ENCODE results near the gene WFS1. TPM values are rescaled to one million over a fixed set of nuclear protein-coding genes. Genes with fewer than 3 reads are reported as not detected.

The WFS1 gene
- total RNA-seq, 1 donor from 2014 or later: 91.8 TPM

DNA sequence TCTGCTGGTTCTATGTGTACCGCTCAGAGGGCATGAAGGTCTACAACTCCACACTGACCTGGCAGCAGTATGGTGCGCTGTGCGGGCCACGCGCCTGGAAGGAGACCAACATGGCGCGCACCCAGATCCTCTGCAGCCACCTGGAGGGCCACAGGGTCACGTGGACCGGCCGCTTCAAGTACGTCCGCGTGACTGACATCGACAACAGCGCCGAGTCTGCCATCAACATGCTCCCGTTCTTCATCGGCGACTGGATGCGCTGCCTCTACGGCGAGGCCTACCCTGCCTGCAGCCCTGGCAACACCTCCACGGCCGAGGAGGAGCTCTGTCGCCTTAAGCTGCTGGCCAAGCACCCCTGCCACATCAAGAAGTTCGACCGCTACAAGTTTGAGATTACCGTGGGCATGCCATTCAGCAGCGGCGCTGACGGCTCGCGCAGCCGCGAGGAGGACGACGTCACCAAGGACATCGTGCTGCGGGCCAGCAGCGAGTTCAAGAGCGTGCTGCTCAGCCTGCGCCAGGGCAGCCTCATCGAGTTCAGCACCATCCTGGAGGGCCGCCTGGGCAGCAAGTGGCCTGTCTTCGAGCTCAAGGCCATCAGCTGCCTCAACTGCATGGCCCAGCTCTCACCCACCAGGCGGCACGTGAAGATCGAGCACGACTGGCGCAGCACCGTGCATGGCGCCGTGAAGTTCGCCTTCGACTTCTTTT, 32.2 kb downstream of the WFS1 start:
- Histone ChIP-seq H3K27me3 (no peaks in the 10 kb centered on the region), H3K27ac (no peak overlapping the region), H3K4me3 (no peak overlapping the region), H3K36me3 (peaks cover 0 to 26% of the 10 kb centered on the region in 2 donors), H3K9me3 (no peaks in the 10 kb centered on the region), H3K4me1 (no peaks in the 10 kb centered on the region)
- TF ChIP-seq POLR2AphosphoS5 (IDR thresholded peaks at IDR 0.05; ENCODE audit: insufficient read depth in 1 of 2, low read depth in 1 of 2): no peak
- no peak for TF ChIP-seq POLR2A (IDR thresholded peaks at IDR 0.05)
- TF ChIP-seq, protein P1, sequence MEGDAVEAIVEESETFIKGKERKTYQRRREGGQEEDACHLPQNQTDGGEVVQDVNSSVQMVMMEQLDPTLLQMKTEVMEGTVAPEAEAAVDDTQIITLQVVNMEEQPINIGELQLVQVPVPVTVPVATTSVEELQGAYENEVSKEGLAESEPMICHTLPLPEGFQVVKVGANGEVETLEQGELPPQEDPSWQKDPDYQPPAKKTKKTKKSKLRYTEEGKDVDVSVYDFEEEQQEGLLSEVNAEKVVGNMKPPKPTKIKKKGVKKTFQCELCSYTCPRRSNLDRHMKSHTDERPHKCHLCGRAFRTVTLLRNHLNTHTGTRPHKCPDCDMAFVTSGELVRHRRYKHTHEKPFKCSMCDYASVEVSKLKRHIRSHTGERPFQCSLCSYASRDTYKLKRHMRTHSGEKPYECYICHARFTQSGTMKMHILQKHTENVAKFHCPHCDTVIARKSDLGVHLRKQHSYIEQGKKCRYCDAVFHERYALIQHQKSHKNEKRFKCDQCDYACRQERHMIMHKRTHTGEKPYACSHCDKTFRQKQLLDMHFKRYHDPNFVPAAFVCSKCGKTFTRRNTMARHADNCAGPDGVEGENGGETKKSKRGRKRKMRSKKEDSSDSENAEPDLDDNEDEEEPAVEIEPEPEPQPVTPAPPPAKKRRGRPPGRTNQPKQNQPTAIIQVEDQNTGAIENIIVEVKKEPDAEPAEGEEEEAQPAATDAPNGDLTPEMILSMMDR (IDR thresholded peaks at IDR 0.05): no peak
- DNase-seq (ENCODE audit: extremely low spot score in 2 of 2): no peak
- intact Hi-C loops (cut with DNase I): no loop called here

DNA sequence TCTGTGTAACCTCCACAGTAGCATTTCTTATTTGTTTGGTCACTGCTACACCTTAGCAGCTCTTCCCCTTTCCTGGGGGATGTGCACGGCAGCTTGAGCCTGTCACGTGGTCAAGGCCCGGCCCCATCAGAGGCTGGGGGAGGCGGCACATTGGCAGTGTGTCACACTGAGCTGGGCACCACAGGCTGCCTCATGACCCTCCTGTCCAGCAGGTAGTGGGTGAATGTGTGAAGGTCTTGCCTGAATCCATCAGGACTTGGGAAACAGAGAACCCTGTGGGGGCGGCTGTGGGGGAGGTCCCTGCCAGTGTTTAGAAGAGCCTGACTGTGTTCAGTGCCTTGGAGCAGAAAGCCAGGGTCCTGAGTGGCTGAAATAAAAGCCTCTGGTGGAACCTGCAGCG, 33.2 kb downstream of the WFS1 start:
- Histone ChIP-seq H3K36me3 (peaks cover 0 to 26% of the 10 kb centered on the region in 2 donors), H3K27me3 (no peaks in the 10 kb centered on the region), H3K9me3 (no peaks in the 10 kb centered on the region), H3K4me3 (no peak overlapping the region), H3K4me1 (no peaks in the 10 kb centered on the region), H3K27ac (no peak overlapping the region)
- DNase-seq (ENCODE audit: extremely low spot score in 2 of 2): no peak
- TF ChIP-seq POLR2AphosphoS5 (IDR thresholded peaks at IDR 0.05; ENCODE audit: insufficient read depth in 1 of 2, low read depth in 1 of 2) (no peak), POLR2A (IDR thresholded peaks at IDR 0.05) (no peak)
- TF ChIP-seq, protein P1 (IDR thresholded peaks at IDR 0.05): no peak
- intact Hi-C loops (cut with DNase I): no loop called here

- TF ChIP-seq POLR2A (IDR thresholded peaks at IDR 0.05) (no peak), POLR2AphosphoS5 (IDR thresholded peaks at IDR 0.05; ENCODE audit: insufficient read depth in 1 of 2, low read depth in 1 of 2) (no peak)
- TF ChIP-seq, protein P1 (IDR thresholded peaks at IDR 0.05): no peak
- Histone ChIP-seq H3K27ac (no peak overlapping the region), H3K36me3 (peaks cover 0 to 26% of the 10 kb centered on the region in 2 donors), H3K9me3 (no peaks in the 10 kb centered on the region), H3K27me3 (no peaks in the 10 kb centered on the region), H3K4me1 (peaks cover 2% of the 10 kb centered on the region), H3K4me3 (no peak overlapping the region)
- intact Hi-C loops (cut with DNase I): no loop called here
- no peak for DNase-seq (ENCODE audit: extremely low spot score in 2 of 2)
Measured at GRCh38 chr4:6303943-6304342, 34.3 kb downstream of the WFS1 start.

GRCh38 chr4:6306299-6306698, 36.6 kb downstream of the WFS1 start:
- no peaks in the 10 kb centered on the region for H3K9me3 ChIP-seq
- peaks cover 0 to 18% of the 10 kb centered on the region in 2 donors for H3K36me3 ChIP-seq
- no peak for TF ChIP-seq POLR2AphosphoS5 (IDR thresholded peaks at IDR 0.05; ENCODE audit: insufficient read depth in 1 of 2, low read depth in 1 of 2)
- no peak for TF ChIP-seq POLR2A (IDR thresholded peaks at IDR 0.05)
- TF ChIP-seq, protein P1 (IDR thresholded peaks at IDR 0.05): no peak
- no peak overlapping the region for H3K4me3 ChIP-seq
- no peak overlapping the region for H3K27ac ChIP-seq
- H3K4me1 ChIP-seq: peaks cover 12% of the 10 kb centered on the region
- intact Hi-C loops (cut with DNase I): no loop called here
- no peak for DNase-seq (ENCODE audit: extremely low spot score in 2 of 2)
- H3K27me3 ChIP-seq: no peaks in the 10 kb centered on the region

DNA sequence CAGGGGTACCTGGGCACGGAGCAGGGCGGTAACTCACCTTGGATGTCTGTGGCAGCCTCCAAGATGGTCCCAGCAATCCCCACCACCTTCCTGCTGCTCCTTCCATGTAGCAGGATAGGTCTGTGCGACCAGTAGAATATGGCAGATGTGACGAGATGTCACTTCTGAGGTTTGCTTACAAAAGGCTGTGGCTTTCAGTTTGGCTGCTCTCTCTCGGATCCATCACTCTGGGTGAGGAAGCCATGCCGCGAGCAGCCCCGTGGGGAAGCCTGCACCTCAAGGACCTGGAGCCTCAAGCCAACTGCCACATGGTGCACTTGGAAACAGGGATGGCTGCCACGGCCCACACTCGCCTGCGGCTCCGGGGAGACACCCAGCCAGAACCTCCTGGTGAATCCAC, 37.6 kb downstream of the WFS1 start:
- Histone ChIP-seq H3K4me3 (no peak overlapping the region), H3K36me3 (peaks cover 0 to 9% of the 10 kb centered on the region in 2 donors), H3K4me1 (peaks cover 12% of the 10 kb centered on the region), H3K27me3 (no peaks in the 10 kb centered on the region), H3K27ac (no peak overlapping the region), H3K9me3 (no peaks in the 10 kb centered on the region)
- DNase-seq (ENCODE audit: extremely low spot score in 2 of 2): no peak
- intact Hi-C loops (cut with DNase I): no loop called here
- TF ChIP-seq, protein P1 (IDR thresholded peaks at IDR 0.05): no peak
- TF ChIP-seq POLR2AphosphoS5 (IDR thresholded peaks at IDR 0.05; ENCODE audit: insufficient read depth in 1 of 2, low read depth in 1 of 2): no peak
- no peak for TF ChIP-seq POLR2A (IDR thresholded peaks at IDR 0.05)
